NCI-H2081 (cell line): ENCODE results near the gene GALNT18.

Experiments used
- DNase-seq, 2 experiments: peaks; one replicate each; lab custom pipeline; 2025; lab: John Stamatoyannopoulos, UW

Gene GALNT18

DNA sequence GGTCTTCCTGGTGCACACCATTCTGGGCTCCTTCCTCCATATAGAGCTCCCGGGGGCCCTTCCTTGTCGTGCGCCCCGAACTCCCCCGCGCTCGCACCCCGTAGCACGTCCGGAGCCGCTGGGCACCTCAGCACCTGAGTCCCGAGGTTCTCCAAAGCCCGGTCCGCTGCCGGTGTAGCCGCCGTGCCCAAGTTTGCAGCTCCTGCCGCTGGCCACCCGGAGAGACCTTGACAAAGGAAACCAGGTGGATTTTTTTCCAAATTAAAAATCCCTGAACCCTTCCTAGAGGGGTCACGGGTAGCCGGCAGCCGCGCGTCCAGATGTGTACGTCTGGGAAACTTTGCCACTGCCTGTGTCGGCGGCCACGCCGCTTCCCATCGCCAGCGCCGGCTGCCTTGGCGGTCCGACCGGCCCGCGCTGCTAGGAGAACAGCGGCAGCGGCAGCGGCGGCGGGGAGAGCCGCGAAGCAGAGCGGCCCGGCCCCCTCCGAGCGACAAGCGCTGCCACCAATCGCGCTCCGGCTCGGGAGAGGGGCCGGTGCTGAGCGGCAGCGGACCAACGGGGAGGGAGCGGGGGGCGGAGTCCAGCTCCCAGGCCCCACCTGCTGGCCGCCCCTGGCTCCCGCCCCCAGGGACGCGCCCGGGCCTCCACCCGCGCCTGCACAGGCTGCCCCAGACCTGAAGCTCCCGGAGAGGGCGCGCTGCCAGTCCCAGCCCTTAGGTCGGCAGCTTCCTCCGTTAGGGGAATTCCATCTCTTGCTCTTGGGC, at the start of gene GALNT18:
TSS of gene GALNT18 (minus strand) at position 433 of the 767 bp plus-strand sequence.
- DNase-seq: peak; percentile 94 to 95

DNA sequence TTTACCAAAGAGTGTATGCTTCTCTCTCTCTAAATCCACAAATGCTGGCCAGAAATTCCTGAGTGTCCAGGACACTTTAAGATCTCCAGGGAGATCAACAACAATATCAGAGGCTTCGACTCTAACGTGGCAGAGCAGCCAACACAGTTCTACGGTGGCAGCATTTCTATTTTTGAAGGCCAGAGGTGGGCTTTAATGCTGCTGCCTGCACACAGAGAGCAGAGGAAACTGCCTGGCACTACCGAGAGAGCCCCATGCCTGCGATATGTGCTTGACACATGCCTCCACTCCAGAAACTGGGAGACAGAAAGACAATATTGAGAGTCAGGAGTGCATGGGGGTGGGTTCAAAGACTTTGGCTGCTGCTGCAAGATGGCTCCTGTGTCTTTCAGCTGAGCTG, 48.8 kb upstream of the GALNT18 start:
- no peak for DNase-seq

DNA sequence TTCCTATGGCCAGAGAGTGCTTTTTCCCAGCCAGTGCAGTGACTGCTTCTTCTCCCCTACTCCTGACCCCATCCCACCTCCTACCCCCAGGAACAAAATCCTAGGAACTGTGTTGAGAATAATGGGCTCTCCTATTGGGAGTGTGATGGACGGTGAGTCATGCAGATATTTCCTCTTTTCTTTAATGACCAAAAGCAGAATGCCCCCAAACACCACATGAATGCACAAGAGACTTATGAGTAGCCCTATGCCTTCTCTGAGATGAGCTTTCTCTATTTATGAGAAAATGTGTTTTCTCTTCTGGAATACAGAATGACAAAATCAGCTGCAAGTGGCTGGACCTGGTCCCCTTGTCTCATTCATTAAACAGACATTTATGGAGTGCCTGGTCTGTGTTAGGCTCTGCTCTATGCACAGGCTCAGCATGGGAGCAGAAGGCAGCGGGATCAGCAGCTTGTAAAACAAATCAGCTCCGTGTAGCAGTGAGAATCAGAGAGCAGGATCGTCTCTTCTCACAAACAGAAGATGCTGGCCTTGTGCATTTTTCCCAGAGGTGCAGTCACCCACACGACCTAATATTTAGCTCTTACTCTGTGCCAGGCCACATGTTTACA, 47.5 kb upstream of the GALNT18 start:
- DNase-seq: no peak

DNA sequence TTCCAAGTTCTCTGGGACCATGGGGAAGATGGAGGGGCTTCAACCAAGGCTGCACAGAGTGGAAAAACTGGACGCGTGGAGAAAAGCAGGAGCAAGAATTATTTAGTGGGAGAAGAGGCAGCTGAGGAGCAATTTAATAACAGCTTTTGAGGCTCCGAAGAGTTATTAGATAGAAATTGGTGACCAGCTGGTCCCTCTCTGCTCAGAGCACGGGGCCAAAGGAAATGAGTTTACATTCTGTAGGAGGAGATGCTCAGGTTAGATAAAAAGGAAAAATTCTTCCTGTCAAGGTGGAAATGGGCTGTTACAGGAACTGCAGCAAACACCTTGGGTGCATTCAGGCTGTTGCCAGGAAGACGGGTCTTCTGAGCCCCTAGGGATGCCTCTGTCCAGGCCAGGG, 47.0 kb upstream of the GALNT18 start:
- DNase-seq: no peak

DNA sequence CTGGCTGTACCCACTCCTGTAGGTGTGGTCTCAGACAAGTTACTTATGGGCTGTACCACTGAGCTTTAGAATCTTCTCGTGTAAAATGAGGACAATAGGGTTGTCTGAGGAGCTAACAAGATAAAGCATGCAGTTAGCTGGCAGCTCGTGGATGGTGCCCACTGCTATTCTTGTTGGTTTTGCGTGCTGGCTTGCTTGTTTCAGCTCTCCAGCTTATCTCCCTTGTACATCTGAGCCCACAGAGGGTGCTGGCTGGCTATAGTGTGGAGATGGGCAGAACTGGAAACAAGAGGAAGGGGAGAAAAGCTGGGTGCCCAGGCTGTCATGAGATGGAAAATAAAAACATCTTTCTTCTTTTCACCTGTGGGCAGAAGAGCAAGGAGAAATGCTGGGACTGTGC, 46.5 kb upstream of the GALNT18 start:
- DNase-seq: no peak

- no peak for DNase-seq
Observed at GRCh38 chr11:11667056-11667455, 45.3 kb upstream of the GALNT18 start.

GRCh38 chr11:11665407-11665806, 43.6 kb upstream of the GALNT18 start:
- no peak for DNase-seq

DNA sequence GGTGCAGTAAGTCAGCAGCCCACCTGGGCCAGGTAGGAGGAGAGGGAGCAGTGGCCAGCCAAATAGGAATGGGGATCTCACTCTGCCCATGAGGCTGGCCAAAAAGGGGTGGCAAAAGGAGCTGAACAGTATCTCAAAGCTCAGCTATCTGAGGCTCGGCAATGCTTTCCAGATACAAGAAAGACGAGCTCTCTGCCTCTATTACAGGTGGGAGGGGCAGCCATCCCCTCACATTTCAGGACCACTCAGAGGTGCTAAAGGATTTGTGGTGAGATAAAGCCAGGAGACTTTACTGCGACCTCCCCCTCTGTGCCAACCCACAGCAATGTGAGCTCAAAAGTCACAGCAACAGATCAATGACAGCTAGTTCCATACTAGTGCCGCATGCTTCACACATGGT, 42.1 kb upstream of the GALNT18 start:
- DNase-seq: no peak

DNA sequence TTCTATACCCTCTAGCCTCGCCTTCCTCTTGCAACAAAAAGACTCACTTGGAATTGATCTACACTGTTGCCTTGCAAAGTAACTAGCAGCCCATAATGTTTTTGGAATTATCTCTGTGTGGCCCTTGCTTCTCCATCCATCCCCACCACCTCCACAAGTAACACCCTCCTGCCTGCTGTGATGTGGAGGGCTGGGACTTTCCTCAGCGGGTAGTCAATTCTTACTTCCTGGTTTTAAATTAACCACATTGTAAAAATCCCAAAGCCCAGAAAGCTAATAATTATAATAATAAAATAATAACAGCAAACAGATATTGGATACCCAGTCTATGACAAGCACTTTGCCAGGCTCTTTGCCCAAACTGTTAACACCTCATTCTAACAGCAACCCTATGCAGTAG, 40.8 kb upstream of the GALNT18 start:
- DNase-seq: no peak

- DNase-seq: no peak
Observed at GRCh38 chr11:11661326-11662040, 39.7 kb upstream of the GALNT18 start.

GRCh38 chr11:11660363-11660740, 38.5 kb upstream of the GALNT18 start:
- no peak for DNase-seq

DNA sequence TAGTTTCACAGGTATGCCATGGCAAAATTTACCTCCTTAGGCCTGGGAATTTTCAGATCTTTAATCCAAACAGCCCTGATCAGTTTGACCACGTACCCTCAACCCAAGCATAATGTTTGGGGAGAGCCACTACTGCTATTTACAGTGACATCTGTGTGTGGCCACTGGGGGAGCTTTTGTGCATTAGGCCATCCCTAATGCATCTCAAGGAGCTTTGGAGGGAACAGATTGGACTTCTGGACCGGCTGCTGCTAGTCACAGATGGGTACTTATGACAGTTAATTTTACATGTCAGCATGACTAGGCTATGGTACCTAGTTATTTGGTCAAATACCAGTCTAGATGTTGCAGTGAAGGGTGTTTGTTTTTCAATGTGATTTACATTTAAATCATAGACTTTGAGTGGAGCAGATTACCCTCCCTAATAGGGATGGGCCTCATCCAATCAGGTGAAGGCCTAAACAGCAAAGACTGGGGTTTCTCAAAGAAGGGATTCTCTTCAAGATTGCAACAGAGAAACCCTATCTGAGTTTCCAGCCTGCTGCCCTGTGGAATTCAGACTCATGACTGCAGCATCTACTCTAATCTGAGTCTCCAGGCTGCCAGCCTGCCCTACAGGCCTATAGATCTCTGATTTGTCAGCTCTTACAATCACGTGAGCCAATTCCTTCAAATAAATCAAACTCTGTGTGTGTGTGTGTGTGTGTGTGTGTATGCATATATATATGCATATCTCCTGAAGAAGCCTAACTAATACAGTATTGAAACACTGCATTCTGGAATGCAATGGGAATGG, 38.0 kb upstream of the GALNT18 start:
- no peak for DNase-seq

DNA sequence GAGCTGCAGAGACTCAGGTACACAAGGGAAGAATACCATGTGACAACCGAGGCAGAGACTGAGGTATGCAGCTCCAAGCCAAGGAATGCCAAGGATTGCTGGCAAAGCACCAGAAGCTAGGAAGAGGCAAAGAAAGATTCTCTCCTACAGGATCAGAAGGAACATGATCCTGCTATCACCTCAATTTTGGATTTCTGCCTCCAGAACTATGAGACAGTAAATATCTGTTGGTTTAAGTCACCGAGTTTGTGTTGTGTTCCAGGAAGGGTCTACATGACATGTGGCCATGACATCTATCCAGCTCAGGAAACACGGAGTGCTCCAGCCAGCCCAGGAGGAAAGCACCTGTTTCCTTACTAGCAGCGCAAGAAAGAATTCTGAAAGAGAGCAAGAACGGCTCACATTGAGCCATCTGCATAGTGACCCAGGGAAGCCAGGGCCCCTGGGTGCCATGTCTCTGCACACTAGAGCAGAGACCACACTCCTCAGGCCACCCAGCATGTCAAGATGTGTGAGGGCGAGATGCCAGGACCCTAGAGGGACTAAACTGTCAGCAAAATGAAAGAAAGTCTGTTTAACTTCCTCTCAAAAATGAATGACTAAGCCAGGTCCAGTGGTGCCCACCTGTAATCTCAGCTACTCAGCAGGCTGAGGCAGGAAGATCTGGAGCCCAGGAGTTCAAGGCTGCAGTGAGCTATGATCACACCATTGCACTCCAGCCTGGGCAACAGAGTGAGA, 35.6 kb upstream of the GALNT18 start:
- no peak for DNase-seq

- no peak for DNase-seq
Observed at GRCh38 chr11:11641581-11641980, 19.8 kb upstream of the GALNT18 start.

- DNase-seq: no peak
Observed at GRCh38 chr11:11640996-11641395, 19.2 kb upstream of the GALNT18 start.

DNA sequence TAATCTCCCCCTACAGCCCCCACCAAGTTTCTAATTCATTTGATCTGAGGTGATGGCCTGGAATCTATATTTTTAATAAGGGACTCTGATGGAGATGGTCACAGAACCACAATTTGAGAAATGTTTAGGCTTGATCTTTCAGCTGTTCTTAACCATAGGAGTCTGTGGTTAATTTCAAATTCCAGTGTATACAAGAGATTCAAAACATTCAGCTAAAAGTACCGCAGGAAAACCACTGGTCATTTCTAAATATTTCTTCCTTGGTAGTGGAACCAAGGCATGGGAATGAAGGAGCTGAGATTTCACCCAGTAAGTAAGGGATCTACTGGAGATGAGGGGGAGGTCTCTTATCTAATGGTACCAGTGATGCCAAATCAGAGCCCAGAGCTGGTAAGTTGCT, 18.3 kb upstream of the GALNT18 start:
- DNase-seq: no peak

- no peak for DNase-seq
Observed at GRCh38 chr11:11636671-11637070, 14.9 kb upstream of the GALNT18 start.

DNA sequence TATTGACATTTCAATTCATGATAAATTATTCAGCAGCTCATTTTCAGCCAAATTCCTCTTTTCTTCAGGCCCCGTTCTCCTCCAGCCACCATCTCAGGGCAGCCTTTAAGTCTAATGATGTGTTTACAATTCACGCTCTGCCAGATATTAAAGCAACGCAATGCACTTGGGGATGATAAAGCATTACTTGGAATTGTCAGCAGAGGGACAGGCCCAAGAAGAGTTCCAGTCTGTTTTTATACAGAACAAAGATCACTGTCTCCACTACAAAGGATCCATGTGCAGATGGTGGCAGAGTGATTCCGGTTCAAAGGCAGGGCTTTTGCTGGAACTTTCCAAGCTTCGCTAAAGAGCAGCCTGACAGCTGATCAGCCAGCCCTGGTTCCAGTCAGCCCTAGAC, 13.6 kb upstream of the GALNT18 start:
- DNase-seq: no peak

DNA sequence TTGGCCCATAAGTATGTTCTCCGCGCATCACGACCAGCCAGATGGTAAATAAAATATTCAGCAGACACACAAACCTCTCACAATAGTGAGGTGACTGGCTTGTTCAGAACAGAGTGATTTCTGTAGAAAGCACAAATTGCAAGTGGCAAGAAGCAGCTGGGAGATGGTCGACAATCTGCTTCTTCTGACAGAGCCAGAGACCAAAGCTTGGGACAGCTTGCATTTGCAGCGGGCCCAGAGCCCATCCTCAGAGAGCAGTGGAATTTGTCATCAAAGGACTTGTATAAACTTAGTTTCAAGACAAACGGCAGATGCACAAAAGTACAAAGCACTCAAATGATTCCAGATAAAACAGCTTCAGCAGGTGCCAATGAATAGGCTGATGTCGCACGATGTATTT, 7.6 kb upstream of the GALNT18 start:
- DNase-seq: no peak

- DNase-seq: no peak
Observed at GRCh38 chr11:11628651-11629050, 6.8 kb upstream of the GALNT18 start.

DNA sequence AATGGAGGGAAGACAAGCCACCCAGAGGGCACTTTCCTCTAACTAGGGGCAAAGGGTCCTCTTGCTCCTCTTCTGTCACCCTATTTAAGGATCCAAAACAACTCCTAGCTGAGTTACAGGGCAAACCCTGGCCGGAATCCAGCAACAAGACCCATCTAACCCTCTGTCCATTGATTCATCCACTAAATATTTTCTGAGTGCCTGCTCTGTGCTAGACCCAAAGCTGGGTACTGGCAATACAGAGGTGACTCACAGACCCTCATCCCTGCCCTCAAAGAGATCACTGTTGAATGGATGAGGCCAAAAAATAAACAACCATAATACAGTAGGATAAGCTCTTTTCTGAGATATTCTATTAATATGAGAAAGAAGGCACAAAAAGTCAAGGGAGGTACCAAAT, 4.3 kb upstream of the GALNT18 start:
- DNase-seq: no peak

GRCh38 chr11:11624926-11625325, 3.1 kb upstream of the GALNT18 start:
- no peak for DNase-seq
